ENCODE results near the gene CRELD1.

CRELD1 gene

DNA sequence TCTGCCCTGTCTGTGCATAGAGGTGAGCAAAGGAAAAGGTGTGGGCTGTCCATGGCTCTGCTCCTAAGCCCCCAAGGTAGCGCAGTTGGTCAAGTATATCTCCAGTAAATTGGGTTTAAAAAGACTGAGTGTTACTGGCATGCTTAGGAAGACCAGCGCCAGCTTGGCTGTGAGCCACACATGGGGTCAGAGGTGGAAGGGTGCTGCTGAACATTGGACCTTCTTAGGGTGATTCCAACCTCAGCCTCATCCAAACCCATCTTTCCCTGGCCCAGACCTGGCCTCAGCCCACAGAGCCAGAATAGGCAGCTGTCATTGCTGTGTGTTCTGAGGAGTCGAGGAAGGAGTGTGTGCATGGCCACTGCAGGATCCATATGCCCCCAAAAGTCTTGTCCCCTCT is 25.3 kb upstream of the CRELD1 start:
- no peak overlapping the region for H3K4me3 ChIP-seq (ENCODE audit: low read length)
- no peak overlapping the region for H3K9ac ChIP-seq (ENCODE audit: low read length)
- H3K36me3 ChIP-seq (ENCODE audit: control insufficient read depth, low read depth, low read length) = no peaks in the 10 kb centered on the region
- no peaks in the 10 kb centered on the region for H3K9me3 ChIP-seq (ENCODE audit: control insufficient read depth, low read depth, low read length)
- H3K27me3 ChIP-seq (ENCODE audit: control insufficient read depth, insufficient read depth, low read length) = no peaks in the 10 kb centered on the region
- H3K27ac ChIP-seq (ENCODE audit: low read length) = no peak overlapping the region
- no peaks in the 10 kb centered on the region for H3K4me1 ChIP-seq (ENCODE audit: control insufficient read depth, low read depth, low read length)

DNA sequence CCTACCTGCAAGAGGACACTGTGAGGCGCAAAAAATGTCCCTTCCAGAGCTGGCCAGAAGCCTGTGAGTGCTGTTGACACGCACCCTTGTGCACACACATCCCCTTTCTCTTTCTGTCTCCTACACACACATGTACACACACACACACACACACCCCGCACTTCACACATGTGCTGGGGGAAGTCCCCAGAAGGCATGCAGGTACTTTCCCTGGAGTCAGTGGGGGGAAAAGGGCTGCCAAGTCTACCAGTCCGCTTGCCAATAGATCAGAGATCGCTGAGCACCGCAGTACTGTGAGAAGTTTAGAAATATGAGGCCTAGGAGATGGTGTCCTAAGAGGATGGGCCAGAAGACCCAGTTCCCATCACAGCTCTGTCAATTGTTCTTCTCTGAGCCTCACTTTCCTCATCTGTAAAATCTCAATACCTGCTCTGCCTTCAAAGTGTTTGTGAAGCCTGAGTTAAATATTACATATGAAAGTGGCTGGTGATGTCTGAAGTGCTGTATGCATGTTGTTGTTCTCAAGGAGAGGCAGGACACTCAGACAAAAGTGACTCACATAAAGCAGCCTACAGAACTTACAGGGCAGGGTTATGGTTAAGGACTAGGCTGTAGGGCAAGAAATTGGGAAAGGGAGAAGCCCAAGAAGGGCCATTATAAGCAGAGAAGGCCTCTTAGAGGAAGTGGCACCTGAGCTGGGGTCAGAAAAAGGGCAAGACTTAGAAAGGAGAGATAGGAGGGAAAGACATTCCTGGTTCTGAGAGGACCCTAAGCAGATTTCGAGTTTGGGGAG is 24.2 kb upstream of the CRELD1 start:
- H3K36me3 ChIP-seq (ENCODE audit: control insufficient read depth, low read depth, low read length) = no peaks in the 10 kb centered on the region
- no peaks in the 10 kb centered on the region for H3K4me1 ChIP-seq (ENCODE audit: control insufficient read depth, low read depth, low read length)
- peaks cover 6% of the 10 kb centered on the region for H3K27me3 ChIP-seq (ENCODE audit: control insufficient read depth, insufficient read depth, low read length)
- no peaks in the 10 kb centered on the region for H3K9me3 ChIP-seq (ENCODE audit: control insufficient read depth, low read depth, low read length)
- no peak overlapping the region for H3K4me3 ChIP-seq (ENCODE audit: low read length)
- no peak overlapping the region for H3K27ac ChIP-seq (ENCODE audit: low read length)
- H3K9ac ChIP-seq (ENCODE audit: low read length) = no peak overlapping the region

DNA sequence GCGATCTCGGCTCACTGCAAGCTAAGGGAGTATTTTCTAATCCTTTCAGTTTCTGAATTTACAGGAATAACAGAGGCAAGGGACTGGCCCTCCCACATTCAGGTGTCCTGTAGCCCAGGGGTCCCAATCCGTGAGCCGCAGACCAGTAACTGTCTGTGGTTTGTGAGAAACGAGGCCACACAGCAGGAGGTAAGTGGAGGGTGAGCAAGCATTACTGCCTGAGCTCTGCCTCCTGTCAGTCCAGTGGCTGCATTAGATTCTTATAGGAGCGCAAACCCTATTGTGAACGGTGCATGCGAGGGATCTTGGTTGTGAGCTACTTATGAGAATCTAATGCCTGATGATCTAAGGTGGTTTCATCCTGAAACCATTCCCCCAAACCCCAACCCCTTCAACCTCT is 21.8 kb upstream of the CRELD1 start:
- no peaks in the 10 kb centered on the region for H3K36me3 ChIP-seq (ENCODE audit: control insufficient read depth, low read depth, low read length)
- H3K9me3 ChIP-seq (ENCODE audit: control insufficient read depth, low read depth, low read length) = no peaks in the 10 kb centered on the region
- no peak overlapping the region for H3K4me3 ChIP-seq (ENCODE audit: low read length)
- no peak overlapping the region for H3K27ac ChIP-seq (ENCODE audit: low read length)
- H3K9ac ChIP-seq (ENCODE audit: low read length) = no peak overlapping the region
- H3K4me1 ChIP-seq (ENCODE audit: control insufficient read depth, low read depth, low read length) = peaks cover 10% of the 10 kb centered on the region
- H3K27me3 ChIP-seq (ENCODE audit: control insufficient read depth, insufficient read depth, low read length) = peaks cover 16% of the 10 kb centered on the region

- Histone ChIP-seq H3K27ac (ENCODE audit: low read length) (no peak overlapping the region), H3K36me3 (ENCODE audit: control insufficient read depth, low read depth, low read length) (no peaks in the 10 kb centered on the region), H3K4me1 (ENCODE audit: control insufficient read depth, low read depth, low read length) (peaks cover 13% of the 10 kb centered on the region), H3K9ac (ENCODE audit: low read length) (no peak overlapping the region), H3K4me3 (ENCODE audit: low read length) (no peak overlapping the region), H3K9me3 (ENCODE audit: control insufficient read depth, low read depth, low read length) (no peaks in the 10 kb centered on the region), H3K27me3 (ENCODE audit: control insufficient read depth, insufficient read depth, low read length) (peaks cover 16% of the 10 kb centered on the region)
Observed at GRCh38 chr3:9912294-9912935, 21.2 kb upstream of the CRELD1 start.

DNA sequence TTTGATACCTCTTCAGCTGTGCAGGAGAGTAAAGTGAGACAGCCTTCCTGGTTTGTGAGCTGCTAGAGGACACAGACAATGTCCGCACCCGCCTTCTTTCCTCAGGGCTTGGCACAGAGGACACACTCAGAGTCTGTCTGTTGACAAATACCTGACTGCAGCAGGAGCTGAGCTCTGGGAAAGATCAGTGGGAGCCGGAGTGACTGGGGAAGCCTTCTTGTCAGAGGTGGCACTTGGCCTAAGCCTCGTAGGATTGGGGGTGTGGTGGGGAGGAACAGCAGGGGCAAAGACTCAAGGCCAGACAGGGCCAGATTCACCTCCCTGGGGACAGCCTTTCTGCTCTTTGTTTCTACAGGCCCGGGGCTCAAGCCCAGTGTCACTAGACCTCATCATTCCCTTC is 20.0 kb upstream of the CRELD1 start:
- H3K4me3 ChIP-seq (ENCODE audit: low read length) = no peak overlapping the region
- no peaks in the 10 kb centered on the region for H3K36me3 ChIP-seq (ENCODE audit: control insufficient read depth, low read depth, low read length)
- no peak overlapping the region for H3K9ac ChIP-seq (ENCODE audit: low read length)
- peaks cover 16% of the 10 kb centered on the region for H3K27me3 ChIP-seq (ENCODE audit: control insufficient read depth, insufficient read depth, low read length)
- H3K27ac ChIP-seq (ENCODE audit: low read length) = no peak overlapping the region
- no peaks in the 10 kb centered on the region for H3K9me3 ChIP-seq (ENCODE audit: control insufficient read depth, low read depth, low read length)
- peaks cover 15% of the 10 kb centered on the region for H3K4me1 ChIP-seq (ENCODE audit: control insufficient read depth, low read depth, low read length)

DNA sequence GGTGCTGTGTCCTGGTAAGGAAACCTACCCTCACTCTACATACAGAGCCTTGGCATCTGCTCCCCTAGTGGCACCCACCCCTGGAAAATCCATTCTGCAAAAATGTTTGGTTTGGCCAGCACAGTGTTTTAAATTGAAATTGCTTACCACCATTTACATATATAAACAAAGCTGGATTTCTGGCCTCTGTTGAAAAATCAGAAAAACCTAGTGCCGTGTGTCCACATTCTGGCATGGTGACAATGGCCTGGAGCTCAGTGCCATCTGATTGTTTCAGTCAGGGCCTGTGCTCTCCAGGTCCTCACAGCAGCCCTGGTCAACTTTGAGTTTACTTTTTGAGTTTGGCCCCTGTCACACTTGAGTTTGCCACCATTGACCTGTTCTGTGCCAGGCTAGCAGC is 19.6 kb upstream of the CRELD1 start:
- Histone ChIP-seq H3K27ac (ENCODE audit: low read length) (no peak overlapping the region), H3K9ac (ENCODE audit: low read length) (no peak overlapping the region), H3K4me1 (ENCODE audit: control insufficient read depth, low read depth, low read length) (peaks cover 15% of the 10 kb centered on the region), H3K4me3 (ENCODE audit: low read length) (no peak overlapping the region), H3K27me3 (ENCODE audit: control insufficient read depth, insufficient read depth, low read length) (peaks cover 16% of the 10 kb centered on the region), H3K36me3 (ENCODE audit: control insufficient read depth, low read depth, low read length) (no peaks in the 10 kb centered on the region), H3K9me3 (ENCODE audit: control insufficient read depth, low read depth, low read length) (no peaks in the 10 kb centered on the region)

DNA sequence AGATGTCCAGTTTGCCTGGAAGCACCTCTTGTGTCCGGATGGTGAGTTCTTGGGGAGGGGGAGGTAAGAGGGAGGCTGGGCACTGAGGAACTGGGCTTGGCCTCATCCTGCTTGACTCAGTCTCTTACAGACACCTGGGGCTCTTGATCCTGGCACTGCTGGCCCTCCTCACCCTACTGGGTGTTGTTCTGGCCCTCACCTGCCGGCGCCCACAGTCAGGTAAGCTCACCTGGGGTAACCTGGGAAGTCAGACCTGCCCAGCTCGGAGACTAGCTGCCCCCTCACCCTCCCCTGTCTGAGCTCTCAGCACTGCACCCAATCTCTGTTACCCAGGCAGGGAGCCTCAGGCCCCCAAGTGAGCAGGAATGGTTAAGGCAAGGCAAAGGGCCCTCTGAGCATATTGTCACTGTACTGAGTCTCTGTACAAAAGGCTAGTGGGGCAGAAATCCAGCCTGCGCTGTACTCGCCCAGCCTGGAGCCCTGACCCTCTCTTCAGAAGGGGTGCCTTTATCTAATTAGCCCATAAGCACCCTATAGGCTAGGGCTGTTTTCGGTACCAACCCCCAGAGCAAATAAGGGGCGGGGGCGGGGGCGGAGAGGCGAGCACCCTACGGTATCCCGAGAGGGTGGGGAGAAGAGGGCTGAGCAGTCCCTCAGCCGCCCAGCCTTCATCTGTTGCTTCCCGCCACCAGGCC is 18.9 kb upstream of the CRELD1 start:
- H3K9ac ChIP-seq (ENCODE audit: low read length) = no peak overlapping the region
- peaks cover 15% of the 10 kb centered on the region for H3K4me1 ChIP-seq (ENCODE audit: control insufficient read depth, low read depth, low read length)
- H3K9me3 ChIP-seq (ENCODE audit: control insufficient read depth, low read depth, low read length) = no peaks in the 10 kb centered on the region
- peaks cover 16% of the 10 kb centered on the region for H3K27me3 ChIP-seq (ENCODE audit: control insufficient read depth, insufficient read depth, low read length)
- peak overlapping the region; percentile 65 for H3K4me3 ChIP-seq (ENCODE audit: low read length)
- H3K36me3 ChIP-seq (ENCODE audit: control insufficient read depth, low read depth, low read length) = no peaks in the 10 kb centered on the region
- H3K27ac ChIP-seq (ENCODE audit: low read length) = no peak overlapping the region

- Histone ChIP-seq H3K4me3 (ENCODE audit: low read length) (peak overlapping the region; percentile 65), H3K9me3 (ENCODE audit: control insufficient read depth, low read depth, low read length) (no peaks in the 10 kb centered on the region), H3K27me3 (ENCODE audit: control insufficient read depth, insufficient read depth, low read length) (peaks cover 16% of the 10 kb centered on the region), H3K9ac (ENCODE audit: low read length) (peak overlapping the region; percentile 48), H3K27ac (ENCODE audit: low read length) (no peak overlapping the region), H3K4me1 (ENCODE audit: control insufficient read depth, low read depth, low read length) (peaks cover 15% of the 10 kb centered on the region), H3K36me3 (ENCODE audit: control insufficient read depth, low read depth, low read length) (no peaks in the 10 kb centered on the region)
Observed at GRCh38 chr3:9915254-9916141, 18.1 kb upstream of the CRELD1 start.

GRCh38 chr3:9916346-9916733 is 17.3 kb upstream of the CRELD1 start:
- peak overlapping the region; percentile 21 for H3K4me3 ChIP-seq (ENCODE audit: low read length)
- no peaks in the 10 kb centered on the region for H3K36me3 ChIP-seq (ENCODE audit: control insufficient read depth, low read depth, low read length)
- H3K4me1 ChIP-seq (ENCODE audit: control insufficient read depth, low read depth, low read length) = peaks cover 15% of the 10 kb centered on the region
- H3K27ac ChIP-seq (ENCODE audit: low read length) = no peak overlapping the region
- no peaks in the 10 kb centered on the region for H3K9me3 ChIP-seq (ENCODE audit: control insufficient read depth, low read depth, low read length)
- H3K9ac ChIP-seq (ENCODE audit: low read length) = no peak overlapping the region
- peaks cover 16% of the 10 kb centered on the region for H3K27me3 ChIP-seq (ENCODE audit: control insufficient read depth, insufficient read depth, low read length)

- no peak within 1 kb of the TSS for H3K27ac ChIP-seq (ENCODE audit: low read length)
- H3K36me3 ChIP-seq (ENCODE audit: control insufficient read depth, low read depth, low read length) = no peaks in the 10 kb centered on the region
- H3K9me3 ChIP-seq (ENCODE audit: control insufficient read depth, low read depth, low read length) = no peaks in the 10 kb centered on the region
- H3K4me3 ChIP-seq (ENCODE audit: low read length) = peak within 1 kb of the TSS; percentile 65
- peak within 1 kb of the TSS; percentile 48 for H3K9ac ChIP-seq (ENCODE audit: low read length)
- H3K4me1 ChIP-seq (ENCODE audit: control insufficient read depth, low read depth, low read length) = peaks cover 15% of the 10 kb centered on the region
- H3K27me3 ChIP-seq (ENCODE audit: control insufficient read depth, insufficient read depth, low read length) = peaks cover 16% of the 10 kb centered on the region
Observed at GRCh38 chr3:9916734-9917680, 16.6 kb upstream of the CRELD1 start, which contains the start of gene IL17RC. Gene IL17RC (plus strand): TSS chr3:9917098. CDS start chr3:9917316, 218 bp downstream.

Measured in iPS-18a (cell line).